ENCODE measurements around the gene FAN1.

FAN1 gene

DNA sequence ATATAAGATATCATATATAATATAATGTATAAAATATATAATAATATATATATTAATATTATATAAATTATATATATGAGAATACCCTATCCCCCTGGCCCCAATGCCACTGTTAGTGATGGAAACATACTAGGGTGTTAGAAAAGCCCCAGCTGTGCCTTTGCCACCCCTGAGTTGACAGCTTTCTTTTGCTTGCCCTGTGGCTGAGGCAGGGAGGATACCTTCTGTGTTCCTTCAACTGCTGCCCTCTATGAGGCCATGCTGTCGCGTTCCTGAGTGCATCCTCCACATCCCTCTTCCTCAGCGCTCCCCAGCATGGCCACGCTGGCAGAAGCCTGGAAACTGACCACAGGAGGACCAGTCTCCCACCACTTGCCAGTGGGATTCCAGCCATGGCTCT is 26.3 kb downstream of the FAN1 start:
- Histone ChIP-seq H3K36me3 (peaks cover 15% of the 10 kb centered on the region), H3K4me1 (no peaks in the 10 kb centered on the region), H3K27me3 (no peaks in the 10 kb centered on the region), H3K9me3 (no peaks in the 10 kb centered on the region), H3K4me3 (ENCODE audit: low read depth, low read length) (no peak overlapping the region)
- no peak for DNase-seq
- TF ChIP-seq, protein P1, sequence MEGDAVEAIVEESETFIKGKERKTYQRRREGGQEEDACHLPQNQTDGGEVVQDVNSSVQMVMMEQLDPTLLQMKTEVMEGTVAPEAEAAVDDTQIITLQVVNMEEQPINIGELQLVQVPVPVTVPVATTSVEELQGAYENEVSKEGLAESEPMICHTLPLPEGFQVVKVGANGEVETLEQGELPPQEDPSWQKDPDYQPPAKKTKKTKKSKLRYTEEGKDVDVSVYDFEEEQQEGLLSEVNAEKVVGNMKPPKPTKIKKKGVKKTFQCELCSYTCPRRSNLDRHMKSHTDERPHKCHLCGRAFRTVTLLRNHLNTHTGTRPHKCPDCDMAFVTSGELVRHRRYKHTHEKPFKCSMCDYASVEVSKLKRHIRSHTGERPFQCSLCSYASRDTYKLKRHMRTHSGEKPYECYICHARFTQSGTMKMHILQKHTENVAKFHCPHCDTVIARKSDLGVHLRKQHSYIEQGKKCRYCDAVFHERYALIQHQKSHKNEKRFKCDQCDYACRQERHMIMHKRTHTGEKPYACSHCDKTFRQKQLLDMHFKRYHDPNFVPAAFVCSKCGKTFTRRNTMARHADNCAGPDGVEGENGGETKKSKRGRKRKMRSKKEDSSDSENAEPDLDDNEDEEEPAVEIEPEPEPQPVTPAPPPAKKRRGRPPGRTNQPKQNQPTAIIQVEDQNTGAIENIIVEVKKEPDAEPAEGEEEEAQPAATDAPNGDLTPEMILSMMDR (IDR thresholded peaks at IDR 0.05; ENCODE audit: low read depth, low read length): no peak

DNA sequence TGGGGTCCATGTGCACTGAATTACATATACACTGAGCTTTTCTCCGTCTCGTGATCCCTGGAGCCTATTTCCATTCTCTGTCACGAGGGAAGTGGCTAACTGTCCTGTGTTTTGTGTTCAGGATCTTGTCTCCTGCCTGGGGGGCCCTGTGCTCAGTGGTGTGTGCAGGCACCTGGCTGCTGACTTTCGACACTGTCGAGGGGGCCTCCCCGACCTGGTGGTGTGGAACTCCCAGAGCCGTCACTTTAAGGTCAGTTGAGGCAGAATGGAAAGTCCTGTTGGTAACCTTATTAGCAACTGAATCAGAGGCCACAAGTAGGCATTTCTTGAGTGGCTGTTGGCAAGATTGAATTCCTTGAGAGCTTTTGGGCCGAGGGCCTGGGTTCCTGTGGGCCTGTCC is 26.7 kb downstream of the FAN1 start:
- Histone ChIP-seq H3K9me3 (no peaks in the 10 kb centered on the region), H3K36me3 (peaks cover 13% of the 10 kb centered on the region), H3K4me1 (no peaks in the 10 kb centered on the region), H3K27me3 (no peaks in the 10 kb centered on the region), H3K4me3 (ENCODE audit: low read depth, low read length) (no peak overlapping the region)
- TF ChIP-seq, protein P1 (IDR thresholded peaks at IDR 0.05; ENCODE audit: low read depth, low read length): no peak
- DNase-seq: no peak

DNA sequence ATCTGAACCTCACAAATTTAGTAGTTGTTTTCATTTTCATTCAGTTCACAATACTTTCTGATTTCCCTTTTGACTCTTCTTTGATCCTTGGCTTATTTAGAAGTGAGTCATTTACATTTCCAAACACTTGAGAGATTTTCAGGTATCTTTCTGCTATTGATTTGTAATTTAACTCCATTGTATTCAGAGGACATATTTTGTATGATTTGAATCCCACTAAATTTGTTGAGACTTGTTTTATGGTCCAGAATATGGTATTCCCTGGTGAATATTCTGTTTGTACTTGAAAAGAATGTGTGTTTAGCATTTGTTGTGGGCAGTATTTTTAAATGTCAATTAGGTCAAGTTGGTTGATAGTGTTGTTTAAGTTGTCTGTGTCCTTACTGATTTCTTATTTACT is 29.6 kb downstream of the FAN1 start:
- TF ChIP-seq, protein P1 (IDR thresholded peaks at IDR 0.05; ENCODE audit: low read depth, low read length): no peak
- H3K36me3 ChIP-seq: peaks cover 12% of the 10 kb centered on the region
- H3K27me3 ChIP-seq: no peaks in the 10 kb centered on the region
- H3K4me3 ChIP-seq (ENCODE audit: low read depth, low read length): no peak overlapping the region
- no peaks in the 10 kb centered on the region for H3K9me3 ChIP-seq
- no peaks in the 10 kb centered on the region for H3K4me1 ChIP-seq
- DNase-seq: no peak

DNA sequence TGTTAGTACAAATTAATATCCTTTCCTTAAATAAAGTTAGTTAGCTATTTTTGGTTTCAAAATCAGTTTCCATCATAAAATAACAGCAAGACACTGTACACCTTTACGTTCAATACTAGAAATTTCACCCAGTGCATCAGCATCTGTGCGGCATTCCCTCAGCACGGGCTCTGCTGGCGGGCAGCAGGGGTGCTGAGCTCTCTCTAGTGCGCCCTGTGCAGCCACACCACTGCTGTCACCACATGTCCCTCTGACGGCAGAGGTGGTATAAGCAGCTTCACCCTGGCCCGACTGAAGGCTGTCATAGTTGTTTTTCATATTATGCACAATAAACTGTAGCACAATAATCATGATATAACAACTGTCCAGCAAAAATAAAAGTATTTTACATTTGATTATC is 35.4 kb downstream of the FAN1 start:
- no peak for DNase-seq
- Histone ChIP-seq H3K4me3 (ENCODE audit: low read depth, low read length) (no peak overlapping the region), H3K4me1 (no peaks in the 10 kb centered on the region), H3K27me3 (no peaks in the 10 kb centered on the region), H3K9me3 (no peaks in the 10 kb centered on the region), H3K36me3 (peaks cover 40% of the 10 kb centered on the region)
- TF ChIP-seq, protein P1 (IDR thresholded peaks at IDR 0.05; ENCODE audit: low read depth, low read length): no peak

DNA sequence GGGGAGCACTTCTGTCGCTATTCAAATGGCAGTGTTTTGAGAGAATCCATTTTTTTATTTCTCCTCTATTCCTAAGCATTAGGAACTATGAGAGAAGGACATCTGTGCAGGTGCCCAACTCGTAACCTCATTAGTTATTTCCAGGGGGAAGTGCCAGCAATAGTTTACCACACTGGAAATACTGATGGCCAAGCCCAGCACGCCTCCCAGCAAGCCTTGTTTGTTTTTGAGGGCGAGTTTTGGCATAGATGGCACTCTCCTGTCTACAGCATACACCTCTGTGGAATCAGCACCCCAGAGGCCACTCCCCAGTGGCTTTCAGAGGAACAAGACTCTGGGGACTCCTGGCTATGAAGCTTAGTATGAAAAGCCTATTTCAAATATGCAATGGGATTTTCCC is 36.6 kb downstream of the FAN1 start:
- no peak for DNase-seq
- no peaks in the 10 kb centered on the region for H3K27me3 ChIP-seq
- TF ChIP-seq, protein P1 (IDR thresholded peaks at IDR 0.05; ENCODE audit: low read depth, low read length): no peak
- no peak overlapping the region for H3K4me3 ChIP-seq (ENCODE audit: low read depth, low read length)
- H3K4me1 ChIP-seq: no peaks in the 10 kb centered on the region
- H3K9me3 ChIP-seq: no peaks in the 10 kb centered on the region
- peaks cover 37% of the 10 kb centered on the region for H3K36me3 ChIP-seq

DNA sequence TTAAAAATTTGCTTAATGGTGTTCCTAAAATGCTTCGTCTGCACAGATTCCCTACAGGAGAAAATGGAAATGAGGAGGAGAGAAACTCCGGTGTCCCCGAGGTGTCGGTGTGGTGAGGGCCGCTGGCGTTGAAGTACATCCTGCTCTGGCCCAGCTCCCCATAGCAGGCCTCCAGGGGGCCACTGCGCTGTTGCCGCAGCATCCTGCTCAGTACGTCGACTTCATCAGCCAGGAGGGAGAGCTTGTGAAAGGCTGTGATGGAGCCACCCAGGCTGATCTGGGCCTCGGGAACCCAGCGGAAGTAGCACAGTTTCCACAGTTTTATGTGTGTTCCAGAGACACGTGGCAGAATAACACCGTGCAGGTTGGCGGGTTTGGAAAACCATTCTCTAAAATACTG is 37.8 kb downstream of the FAN1 start:
- DNase-seq: no peak
- Histone ChIP-seq H3K9me3 (no peaks in the 10 kb centered on the region), H3K4me1 (no peaks in the 10 kb centered on the region), H3K36me3 (peaks cover 42% of the 10 kb centered on the region), H3K4me3 (ENCODE audit: low read depth, low read length) (no peak overlapping the region), H3K27me3 (no peaks in the 10 kb centered on the region)
- TF ChIP-seq, protein P1 (IDR thresholded peaks at IDR 0.05; ENCODE audit: low read depth, low read length): no peak

All from BE2C (cell line).